ENCODE measurements around the gene MBP. TPM values are rescaled to one million over a fixed set of nuclear protein-coding genes. Genes with fewer than 3 reads are reported as not detected.
"Not testable (repeated sequence)": the region's sequence is repeated elsewhere in the genome, so short reads cannot be mapped to it uniquely, and the experiment has no call there.

MBP gene
- total RNA-seq, 1 experiment from 2014 or later, result under 0.01 TPM

DNA sequence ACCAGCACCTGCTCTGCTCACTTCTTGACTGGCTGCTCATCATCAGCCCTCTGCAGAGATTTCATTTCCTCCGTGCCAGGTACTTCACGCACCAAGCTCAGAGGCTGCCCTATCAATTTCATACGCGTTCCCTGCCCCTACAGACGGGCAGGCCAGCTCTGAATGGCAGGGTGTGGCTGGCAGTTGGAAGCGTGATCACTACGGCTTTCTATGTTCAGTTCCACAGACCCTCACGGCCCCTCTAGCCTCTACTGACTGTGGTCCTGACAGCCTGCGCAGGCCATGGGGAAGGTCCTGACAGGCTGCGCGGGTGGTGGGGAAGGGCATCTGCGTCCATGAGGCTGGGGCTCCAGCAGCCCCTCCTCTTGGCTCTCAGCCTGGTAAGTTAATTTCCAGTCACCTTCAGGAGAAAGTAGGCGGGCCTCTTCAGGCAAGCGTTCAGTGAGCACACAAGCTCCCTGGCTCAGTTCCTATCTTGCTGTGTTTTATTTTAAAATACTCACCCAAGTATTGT is 155.4 kb downstream of the MBP start:
- no peak for DNase-seq (ENCODE audit: low read depth)

DNA sequence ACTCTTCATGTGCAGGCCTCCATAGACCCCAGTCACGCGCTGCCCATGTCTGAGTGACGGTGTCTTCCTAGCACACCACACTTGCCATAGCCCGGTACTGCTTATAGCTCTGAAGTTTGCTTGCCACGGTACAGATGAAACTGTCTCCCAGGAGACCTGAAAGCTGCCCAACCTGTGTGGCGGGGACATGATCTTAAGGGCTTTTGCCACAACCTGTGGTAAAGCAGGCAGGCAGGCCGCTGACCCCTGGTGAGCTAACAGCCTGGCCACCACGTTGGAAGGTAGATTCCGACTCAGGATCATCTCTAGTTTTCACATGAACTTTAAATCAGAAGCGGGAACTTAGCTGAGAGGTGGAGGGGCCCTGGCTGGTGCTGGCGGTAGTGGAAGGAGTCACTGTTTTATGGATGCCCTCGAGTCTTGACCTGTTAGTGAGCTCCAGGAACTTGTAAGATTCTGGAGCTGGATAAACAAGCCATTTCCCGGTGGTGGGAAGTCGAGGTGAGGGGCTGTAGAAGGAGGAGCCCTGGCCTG is 156.9 kb downstream of the MBP start:
- DNase-seq (ENCODE audit: low read depth), result no peak

DNA sequence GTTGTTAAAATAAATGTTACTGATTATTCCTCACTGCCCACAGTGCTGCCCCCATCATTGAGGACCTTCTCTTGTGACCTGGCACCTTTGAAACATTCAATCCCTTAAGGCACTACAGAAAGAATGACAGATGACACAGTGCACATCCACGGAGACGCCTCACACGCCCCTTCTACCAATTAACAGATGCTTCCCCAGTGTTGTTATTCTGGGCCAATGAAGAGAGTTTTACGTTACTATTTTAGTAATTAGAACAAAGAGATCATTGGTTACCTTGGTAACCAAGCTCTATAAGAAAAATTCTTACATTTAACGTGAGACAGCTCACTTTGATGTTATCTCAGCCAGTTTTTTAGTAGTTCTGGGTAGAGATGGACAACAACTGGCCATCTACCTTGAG is 158.2 kb downstream of the MBP start:
- DNase-seq (ENCODE audit: low read depth), result no peak

DNA sequence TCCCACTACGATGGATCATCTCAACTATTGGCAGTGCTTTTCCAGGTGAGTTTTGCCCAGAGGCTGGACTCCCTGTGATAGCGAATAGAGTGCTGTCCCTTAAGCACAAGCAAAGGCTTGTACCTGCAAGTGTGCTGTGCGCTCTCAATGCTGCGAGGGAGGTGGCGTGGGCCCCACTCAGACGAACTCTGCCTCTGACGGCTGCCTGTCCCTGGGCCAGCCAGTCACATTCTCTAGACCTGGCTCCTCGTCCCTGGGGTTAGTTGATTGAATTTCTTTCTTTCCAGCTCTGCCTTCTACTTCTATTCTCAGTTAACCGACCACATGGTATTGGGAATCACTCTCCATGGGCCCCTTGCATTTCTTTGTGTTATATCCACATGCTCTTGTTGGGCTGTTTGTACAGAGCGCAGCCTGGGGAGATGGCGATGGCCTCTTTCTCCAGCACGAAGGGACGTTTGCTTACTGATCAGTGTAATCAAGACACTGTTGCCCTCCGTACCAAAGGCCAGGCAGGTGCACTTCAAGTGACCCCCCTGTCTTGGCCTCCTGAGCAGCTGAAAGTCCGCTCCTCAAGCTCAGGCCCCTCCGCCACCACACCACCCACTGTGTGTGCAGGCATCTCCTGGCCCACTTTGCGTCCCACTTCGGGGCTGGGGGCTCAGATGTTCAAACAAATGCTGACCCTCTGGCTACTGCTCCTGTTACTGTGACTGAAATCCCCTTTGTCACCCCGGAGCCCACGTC is 158.9 kb downstream of the MBP start:
- DNase-seq (ENCODE audit: low read depth), result no peak

DNA sequence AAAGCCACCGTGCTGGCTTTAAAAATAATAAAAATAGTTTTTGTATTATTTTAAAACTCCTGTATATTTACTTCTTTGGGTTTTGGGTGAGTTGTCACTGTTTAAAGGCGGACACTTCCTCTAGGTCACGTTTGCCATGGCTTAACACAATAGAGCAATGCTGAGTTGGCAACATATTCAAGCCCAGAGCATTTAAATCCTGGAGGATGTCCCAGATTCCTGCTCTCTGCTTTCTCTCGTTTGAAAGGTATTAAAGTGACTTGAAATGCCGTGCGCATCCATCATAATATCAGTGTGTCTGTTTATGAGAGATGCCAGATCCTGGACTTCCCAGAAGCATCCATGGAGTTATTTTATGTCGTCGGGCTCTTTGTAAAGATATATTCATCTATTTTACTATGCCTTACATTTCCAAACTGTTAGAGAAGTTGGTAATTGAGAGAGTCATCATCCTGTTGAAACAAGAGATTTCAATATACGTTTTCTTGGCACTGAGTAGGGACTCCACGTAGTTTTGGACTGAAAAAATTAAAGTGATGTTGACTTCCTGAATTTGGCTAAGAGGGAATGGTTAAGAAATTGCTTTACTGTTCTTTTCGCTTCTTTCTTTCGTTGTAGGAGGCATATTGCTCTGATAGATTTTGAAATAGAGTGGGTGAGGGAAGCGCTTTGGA is 159.6 kb downstream of the MBP start:
- DNase-seq (ENCODE audit: low read depth), result no peak

DNA sequence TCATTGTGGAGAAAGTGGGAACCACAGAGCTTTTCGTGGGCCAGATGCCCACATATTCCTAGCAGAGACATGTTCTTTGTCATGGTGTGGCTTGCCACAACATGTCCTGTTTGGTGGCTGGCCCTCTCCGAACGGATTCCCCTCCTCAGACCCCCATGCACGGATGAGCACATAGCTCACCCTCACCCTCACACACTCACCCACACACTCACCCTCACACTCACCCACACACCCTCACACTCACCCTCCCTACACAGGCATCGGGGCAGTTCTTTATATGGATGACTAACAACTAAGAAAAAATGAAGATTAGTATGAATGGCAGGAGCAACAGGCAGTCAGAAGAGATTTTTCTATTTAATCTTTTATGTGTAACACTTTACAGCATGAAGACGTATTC is 160.3 kb downstream of the MBP start:
- peak; percentile 49 for DNase-seq (ENCODE audit: low read depth)

DNA sequence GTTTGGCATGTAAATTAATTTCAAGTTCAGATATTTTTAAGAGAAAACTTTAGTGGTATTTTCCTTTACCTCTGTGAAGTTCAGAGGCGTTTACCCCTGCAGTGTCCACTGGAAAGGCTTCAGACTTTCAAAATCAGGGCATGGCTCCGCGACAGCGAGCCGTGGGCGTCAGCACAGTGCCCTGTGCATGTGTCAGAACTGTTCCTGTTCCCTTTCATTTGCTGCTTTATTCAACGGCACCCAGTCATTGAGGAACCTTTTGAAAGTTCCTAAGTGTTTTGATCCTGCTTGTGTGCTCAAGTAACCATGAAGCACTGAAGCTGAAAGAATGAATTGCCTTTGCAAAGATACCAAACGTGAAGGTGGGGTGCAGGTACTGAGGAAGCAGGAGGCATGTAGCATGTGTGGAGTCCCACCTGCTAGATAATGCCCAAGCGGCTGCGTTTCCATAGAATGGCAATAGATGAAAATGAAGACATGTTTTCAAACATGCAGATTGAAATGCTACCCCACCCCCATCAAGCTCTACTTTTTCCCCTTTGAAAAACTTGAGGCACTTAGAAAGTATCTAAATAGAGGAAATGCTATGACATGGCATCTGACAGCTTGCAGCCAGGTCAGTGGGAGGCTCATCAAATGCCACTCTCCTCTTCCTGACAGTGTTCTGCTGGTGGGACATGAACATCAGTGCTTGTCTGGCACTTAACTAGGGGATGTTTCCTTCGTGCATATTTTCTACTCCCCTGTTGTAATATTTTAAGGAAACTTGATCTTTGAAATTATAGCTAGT is 161.6 kb downstream of the MBP start:
- DNase-seq (ENCODE audit: low read depth), result no peak

DNA sequence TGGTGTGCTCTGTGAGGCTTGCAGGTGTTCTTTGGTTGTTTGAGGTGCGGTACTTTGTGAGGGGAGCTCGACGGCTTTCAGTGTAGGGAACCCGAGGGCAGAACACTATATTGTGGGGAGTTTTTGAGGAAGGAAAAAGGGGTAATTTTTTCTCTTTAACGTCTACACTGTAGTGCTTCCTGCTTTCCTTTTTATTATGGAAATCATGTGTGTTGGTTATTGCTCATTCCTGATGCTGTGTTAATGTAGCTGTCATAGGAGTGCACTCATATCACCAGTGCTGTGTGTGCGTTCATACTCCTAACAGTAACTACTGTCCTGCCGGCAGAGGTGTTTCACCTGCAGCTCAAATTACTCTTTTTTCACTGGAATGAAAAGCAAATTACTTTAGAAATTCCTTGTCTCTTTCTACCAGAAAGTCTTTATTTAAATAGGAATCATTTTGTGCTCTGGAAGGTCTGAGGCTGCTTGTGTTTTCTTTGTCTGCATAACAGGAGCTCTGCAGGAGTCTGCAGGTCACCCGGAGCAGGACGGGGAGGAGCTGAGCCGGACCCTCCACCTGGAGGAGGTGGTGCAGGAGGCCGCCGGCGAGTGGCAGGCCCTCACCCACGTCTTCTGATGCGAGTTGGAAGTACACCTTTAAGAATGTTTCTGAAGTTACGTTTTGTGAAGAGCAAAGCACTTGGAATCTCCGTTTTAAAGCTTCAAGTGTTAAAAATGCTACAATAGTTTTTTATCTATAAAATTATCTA is 164.7 kb downstream of the MBP start:
- no peak for DNase-seq (ENCODE audit: low read depth)

DNA sequence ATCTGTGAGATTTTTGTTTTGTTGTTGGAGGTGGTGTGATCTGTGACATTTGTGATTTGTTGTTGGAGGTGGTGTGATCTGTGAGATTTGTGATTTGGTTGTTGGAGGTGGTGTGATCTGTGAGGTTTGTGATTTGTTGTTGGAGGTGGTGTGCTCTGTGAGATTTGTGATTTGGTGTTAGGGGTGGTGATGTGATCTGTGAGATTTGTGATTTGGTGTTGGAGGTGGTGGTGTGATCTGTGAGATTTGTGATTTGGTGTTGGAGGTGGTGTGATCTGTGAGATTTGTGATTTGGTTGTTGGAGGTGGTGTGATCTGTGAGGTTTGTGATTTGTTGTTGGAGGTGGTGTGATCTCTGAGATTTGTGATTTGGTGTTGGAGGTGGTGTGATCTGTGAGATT is 165.3 kb downstream of the MBP start:
- DNase-seq (ENCODE audit: low read depth), result not testable (repeated sequence)

DNA sequence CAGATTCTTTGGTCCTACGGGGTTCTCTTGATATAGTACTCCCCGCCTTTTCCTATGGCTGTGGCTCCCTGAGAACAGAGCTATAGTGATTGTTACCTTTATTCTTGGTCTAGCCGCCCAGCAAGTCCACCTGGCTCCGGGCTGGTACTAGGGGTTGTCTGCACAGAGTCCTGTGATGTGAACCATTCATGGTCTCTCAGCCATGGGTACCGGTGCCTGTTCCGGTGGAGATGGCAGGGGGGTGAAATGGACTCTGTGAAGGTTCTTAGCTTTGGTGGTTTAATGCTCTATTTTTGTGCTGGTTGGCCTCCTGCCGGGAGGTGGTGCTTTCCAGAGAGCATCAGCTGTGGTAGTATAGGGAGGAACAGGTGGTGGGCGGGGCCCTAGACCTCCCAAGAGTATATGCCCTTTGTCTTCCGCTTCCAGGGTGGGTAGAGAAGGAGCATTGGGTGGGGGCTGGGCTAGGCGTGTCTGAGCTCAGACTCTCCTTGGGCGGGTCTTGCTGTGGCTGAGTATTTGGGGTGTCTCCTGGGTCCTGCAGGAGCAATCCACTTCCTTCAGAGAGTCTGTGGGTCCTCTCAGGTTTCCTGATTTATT is 166.9 kb downstream of the MBP start:
- peak; percentile 14 for DNase-seq (ENCODE audit: low read depth)

DNA sequence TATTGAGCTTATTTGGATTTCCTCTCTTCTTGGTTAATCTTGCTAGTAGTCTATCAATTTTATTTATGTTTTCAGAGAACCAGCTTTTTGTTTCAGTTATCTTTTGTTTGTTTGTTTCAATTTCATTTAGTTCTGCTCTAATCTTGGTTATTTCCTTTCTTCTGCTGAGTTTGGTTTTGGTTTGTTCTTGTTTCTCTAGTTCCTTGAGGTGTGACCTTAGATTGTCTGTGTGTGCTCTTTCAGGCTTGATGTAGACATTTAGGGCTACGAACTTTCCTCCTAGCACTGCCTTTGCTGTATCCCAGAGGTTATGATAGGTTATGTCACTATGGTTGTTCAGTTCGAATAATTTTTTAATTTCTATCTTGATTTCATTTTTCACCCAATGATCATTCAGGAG is 168.6 kb downstream of the MBP start:
- DNase-seq (ENCODE audit: low read depth), result no peak

DNA sequence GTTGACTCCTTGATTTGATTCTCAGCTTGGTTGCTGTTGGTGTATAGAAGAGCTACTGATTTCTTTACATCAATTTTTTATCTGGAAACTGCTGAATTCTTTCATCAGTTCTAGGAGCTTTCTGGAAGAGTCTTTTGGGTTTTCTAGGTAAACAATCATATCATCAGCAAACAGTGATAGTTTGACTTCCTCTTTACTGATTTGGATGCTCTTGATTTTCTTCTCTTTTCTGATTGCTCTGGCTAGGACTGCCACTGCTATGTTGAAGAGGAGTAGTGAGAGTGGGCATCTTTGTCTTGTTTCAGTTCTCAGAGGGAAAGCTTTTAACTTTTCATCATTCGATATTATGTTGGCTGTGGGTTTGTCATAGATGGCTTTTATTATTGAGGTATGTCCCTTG is 169.7 kb downstream of the MBP start:
- no peak for DNase-seq (ENCODE audit: low read depth)

DNA sequence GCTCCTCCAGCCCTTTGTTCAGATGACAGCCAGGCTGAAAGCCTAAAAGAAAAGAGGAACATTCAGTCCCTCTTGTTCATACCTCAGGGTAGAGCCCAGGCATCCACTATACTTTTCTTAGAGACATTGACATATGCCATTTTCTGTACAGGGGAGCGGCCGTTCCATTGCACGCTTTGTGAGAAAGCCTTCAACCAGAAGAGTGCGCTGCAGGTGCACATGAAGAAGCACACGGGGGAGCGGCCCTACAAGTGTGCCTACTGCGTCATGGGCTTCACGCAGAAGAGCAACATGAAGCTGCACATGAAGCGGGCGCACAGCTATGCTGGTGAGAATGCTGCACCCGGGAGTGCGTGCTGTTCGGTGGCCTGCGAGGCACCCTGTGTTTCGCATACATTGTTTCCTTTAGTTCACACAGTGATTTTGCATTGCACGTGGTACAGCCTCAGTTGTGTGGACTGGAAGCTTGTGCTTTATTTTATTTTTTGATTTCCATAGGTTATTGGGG is 172.0 kb downstream of the MBP start:
- no peak for DNase-seq (ENCODE audit: low read depth)

DNA sequence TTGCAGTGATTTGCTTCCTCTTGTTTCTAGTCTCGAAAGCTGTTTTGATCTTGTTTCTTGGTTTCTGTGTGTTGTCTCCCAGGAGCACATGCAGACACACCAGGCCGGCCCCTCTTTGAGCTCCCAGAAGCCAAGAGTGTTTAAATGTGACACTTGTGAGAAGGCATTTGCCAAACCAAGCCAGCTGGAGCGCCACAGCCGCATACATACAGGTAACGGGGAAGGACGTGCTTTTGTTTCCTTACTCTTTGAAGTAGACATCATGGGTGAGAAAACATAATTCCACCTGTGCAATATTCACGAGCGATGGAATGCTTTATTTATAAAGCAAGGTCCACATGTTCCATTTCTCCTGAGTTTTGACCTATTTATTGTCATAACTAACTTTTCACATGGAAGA is 173.0 kb downstream of the MBP start:
- DNase-seq (ENCODE audit: low read depth), result no peak

DNA sequence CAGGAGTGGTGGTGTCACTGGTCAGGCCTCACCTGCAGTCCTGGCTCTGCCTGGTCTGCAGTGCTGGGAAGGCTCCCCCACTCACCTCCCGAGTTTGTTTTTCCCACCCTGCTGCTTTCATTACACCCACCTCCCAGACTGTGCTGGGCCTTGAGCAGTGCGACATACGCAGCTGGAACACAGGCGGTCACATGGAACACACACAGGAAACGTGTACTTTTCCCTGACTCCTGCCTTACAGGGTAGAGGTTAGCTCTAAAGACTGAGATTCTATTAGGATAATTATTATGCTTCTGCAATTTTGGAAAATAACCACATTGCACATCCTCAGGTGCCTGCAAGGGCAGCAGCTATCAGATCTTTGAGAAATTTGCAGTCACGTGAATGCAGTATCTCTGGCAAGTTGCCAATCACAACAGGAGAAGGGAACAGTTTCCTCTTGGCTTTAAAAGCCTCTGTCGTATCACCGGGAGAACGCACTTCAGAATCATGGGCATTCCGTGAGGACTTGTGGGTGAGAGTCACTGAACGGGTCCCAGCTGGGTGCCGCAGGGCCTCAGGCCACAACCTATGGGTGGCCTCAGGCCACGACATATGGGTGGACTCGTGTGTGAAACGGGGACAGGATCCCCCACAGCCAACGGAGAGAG is 173.8 kb downstream of the MBP start:
- DNase-seq (ENCODE audit: low read depth), result no peak

DNA sequence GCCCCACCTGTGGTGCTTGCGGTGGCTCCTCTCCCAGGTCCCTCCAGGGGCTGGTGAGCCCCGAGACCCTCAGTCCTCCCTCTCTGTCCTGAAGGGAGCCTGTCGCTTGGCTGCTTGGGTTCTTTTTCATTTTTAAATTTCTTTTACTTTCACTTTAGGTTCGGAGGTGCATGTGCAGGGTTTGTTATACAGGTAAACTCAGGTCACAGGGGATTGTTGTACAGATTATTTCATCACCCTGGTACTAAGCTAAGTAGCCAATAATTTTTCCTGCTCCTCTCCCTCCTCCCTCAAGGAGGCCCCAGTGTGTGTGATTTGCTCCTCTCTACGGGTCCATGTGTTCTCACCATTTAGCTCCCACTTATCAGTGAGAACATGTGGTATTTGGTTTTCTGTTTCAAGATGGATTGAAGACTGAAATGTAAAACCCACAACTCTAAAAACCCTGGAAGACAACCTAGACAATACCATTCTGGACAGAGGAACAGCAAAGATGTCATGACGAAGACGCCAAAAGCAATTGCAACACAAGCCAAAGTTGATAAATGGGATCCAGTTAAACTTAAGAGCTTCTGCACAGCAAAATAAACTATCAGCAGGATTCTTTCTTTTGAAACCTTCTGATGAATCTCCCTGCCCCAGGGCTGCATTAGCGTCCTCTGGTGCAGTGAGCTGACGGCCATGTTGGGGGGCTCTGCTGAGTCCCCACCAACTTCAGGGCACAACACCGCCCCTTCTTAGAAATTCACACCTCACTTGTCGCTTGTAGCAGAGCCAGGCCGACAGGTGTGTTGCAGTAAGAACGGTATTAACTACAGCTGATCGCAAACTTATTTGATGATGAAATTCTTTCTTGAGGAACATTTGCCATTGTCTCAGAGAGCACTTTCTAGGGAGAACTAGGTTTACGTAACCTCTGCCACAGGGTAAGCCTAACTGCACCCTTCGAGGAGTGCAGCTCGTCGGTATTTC is 174.9 kb downstream of the MBP start:
- no peak for DNase-seq (ENCODE audit: low read depth)

DNA sequence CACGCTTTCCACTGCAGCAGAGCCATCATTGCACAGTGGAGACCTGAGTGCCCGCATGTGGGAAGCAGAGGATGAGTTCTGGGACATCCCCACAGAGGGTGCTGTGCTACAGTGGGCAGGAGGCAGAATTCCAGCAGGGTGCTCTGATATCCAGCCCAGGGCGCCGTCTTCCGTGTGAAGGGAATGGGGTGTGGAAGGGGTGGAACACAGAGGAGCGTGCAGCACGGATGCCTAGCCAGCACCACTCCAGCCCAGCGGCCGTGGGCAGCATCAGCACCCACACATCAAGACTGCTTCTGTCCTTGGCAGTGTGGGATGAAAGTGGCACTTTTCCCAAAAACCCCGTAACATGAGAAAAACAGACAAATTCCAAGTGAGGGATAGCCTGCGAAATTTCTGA is 175.9 kb downstream of the MBP start:
- DNase-seq (ENCODE audit: low read depth), result no peak

DNA sequence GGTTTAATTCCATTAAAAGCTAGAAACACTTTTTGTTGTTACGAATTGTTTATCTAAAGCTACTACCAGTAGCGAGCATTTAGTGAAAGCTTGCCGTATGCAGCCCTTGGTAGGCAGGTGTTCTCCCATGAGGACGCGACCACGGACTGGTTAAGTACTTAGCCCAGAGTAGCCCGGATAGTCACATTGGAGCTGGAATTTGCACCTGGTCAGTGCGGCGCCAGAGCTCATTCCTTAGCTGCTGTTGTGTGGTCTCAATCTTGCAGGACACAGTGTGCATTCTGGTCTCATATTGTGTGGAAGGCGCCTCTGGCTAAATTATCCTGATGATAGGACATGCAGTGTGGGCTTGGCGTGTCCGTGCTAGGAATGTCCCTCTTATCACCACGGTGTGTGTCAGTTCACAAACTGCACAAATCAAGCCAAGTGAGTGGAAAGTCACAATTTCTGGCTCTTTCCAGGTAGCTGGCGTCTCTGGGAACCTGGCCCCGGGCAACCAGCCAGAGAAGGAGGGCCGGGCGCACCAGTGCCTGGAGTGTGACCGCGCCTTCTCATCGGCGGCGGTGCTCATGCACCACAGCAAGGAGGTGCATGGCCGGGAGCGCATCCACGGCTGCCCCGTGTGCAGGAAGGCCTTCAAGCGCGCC is 176.9 kb downstream of the MBP start:
- no peak for DNase-seq (ENCODE audit: low read depth)
